ENCODE measurements around the gene C3. TPM values are rescaled to one million over a fixed set of nuclear protein-coding genes. Genes with fewer than 3 reads are reported as not detected.
"Not testable (repeated sequence)": the region's sequence is repeated elsewhere in the genome, so short reads cannot be mapped to it uniquely, and the experiment has no call there.

Gene C3
- total RNA-seq, 1 experiment from 2014 or later, result 5.0 TPM

DNA sequence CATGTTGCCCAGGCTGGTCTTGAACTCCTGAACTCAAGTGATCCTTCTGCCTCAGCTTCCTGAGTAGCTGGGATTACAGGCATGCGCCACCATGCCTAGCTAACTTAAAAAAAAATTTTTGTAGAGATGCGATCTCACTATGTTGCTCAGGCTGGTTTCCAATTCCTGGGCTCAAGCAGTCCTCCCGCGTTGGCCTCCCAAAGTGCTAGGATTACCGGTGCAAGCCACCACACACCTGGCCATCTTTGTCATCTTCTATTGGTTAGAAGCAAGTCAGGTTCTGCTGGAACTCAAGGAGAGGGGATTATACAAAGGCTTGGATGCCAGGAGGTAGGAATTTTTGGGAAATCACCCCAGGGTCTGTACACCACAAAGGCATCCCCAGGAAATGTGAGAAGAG, 75.7 kb downstream of the C3 start:
- H3K9me3 ChIP-seq (ENCODE audit: control insufficient read depth, insufficient read depth, low read depth, low read length), result no peaks in the 10 kb centered on the region
- POLR2A ChIA-PET, result no interaction called here
- CTCF ChIA-PET, result no interaction called here
- H3K27ac ChIP-seq (ENCODE audit: low read length), result no peak overlapping the region
- intact Hi-C loops (cut with micrococcal nuclease; ENCODE audit: unreplicated experiment), result no loop called here
- no TSS peak for BruUV-seq (replicated peaks)
- H3K4me3 ChIP-seq (ENCODE audit: low read depth in 2 of 2, low read length in 2 of 2), result no peak overlapping the region
- in situ Hi-C loops (cut with HindIII; ENCODE audit: low pct_unique_long_range_greater_than_20kb, low sequenced_read_pairs), result no loop called here
- TF ChIP-seq REST (IDR thresholded peaks at IDR 0.05; ENCODE audit: insufficient read depth in 1 of 2, low read depth in 2 of 2, low read length in 1 of 2) (no peak), POLR2AphosphoS5 (IDR thresholded peaks at IDR 0.05; ENCODE audit: low read depth, low read length) (no peak), TCF7L2 (IDR thresholded peaks at IDR 0.05; ENCODE audit: low read depth, low read length) (no peak), SIN3A (IDR thresholded peaks at IDR 0.05; ENCODE audit: borderline replicate concordance, insufficient read depth, low read depth, low read length) (no peak)
- TF ChIP-seq, protein P1, sequence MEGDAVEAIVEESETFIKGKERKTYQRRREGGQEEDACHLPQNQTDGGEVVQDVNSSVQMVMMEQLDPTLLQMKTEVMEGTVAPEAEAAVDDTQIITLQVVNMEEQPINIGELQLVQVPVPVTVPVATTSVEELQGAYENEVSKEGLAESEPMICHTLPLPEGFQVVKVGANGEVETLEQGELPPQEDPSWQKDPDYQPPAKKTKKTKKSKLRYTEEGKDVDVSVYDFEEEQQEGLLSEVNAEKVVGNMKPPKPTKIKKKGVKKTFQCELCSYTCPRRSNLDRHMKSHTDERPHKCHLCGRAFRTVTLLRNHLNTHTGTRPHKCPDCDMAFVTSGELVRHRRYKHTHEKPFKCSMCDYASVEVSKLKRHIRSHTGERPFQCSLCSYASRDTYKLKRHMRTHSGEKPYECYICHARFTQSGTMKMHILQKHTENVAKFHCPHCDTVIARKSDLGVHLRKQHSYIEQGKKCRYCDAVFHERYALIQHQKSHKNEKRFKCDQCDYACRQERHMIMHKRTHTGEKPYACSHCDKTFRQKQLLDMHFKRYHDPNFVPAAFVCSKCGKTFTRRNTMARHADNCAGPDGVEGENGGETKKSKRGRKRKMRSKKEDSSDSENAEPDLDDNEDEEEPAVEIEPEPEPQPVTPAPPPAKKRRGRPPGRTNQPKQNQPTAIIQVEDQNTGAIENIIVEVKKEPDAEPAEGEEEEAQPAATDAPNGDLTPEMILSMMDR (IDR thresholded peaks at IDR 0.05), result no peak
- ATAC-seq (no peak), DNase-seq (ENCODE audit: low read depth, low spot score) (no peak)
- H3K36me3 ChIP-seq (ENCODE audit: control insufficient read depth, insufficient read depth, low read length), result no peaks in the 10 kb centered on the region
- no peaks in the 10 kb centered on the region for H3K4me1 ChIP-seq (ENCODE audit: control insufficient read depth, insufficient read depth, low read length)
- peaks cover 3% of the 10 kb centered on the region; the same call in 1 of the 2 replicates for H3K27me3 ChIP-seq (ENCODE audit: control insufficient read depth, insufficient read depth, low read length)

DNA sequence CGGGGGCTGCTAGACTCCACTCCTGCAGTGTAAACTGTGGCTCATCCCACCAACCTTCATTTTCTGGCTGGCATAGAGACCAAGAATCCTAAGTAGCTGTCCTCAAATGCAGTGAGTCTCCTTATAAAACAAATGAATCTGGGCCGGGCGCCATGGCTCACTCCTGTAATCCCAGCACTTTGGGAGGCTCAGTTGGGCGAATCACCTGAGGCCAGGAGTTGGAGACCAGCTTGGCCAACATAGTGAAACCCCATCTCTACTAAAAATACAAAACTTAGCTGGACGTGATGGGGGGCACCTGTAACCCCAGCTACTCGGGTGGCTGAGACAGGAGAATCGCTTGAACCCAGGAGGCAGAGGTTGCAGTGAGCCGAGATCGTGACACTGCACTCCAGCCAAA, 80.1 kb downstream of the C3 start:
- DNase-seq (ENCODE audit: low read depth, low spot score); in situ Hi-C loops (cut with HindIII; ENCODE audit: low pct_unique_long_range_greater_than_20kb, low sequenced_read_pairs); ATAC-seq; POLR2A ChIA-PET; H3K36me3 ChIP-seq (ENCODE audit: control insufficient read depth, insufficient read depth, low read length); H3K9me3 ChIP-seq (ENCODE audit: control insufficient read depth, insufficient read depth, low read depth, low read length); H3K4me3 ChIP-seq (ENCODE audit: low read depth in 2 of 2, low read length in 2 of 2); H3K27ac ChIP-seq (ENCODE audit: low read length); H3K4me1 ChIP-seq (ENCODE audit: control insufficient read depth, insufficient read depth, low read length); BruUV-seq (replicated peaks); CTCF ChIA-PET; H3K27me3 ChIP-seq (ENCODE audit: control insufficient read depth, insufficient read depth, low read length); intact Hi-C loops (cut with micrococcal nuclease; ENCODE audit: unreplicated experiment): not testable (repeated sequence)

DNA sequence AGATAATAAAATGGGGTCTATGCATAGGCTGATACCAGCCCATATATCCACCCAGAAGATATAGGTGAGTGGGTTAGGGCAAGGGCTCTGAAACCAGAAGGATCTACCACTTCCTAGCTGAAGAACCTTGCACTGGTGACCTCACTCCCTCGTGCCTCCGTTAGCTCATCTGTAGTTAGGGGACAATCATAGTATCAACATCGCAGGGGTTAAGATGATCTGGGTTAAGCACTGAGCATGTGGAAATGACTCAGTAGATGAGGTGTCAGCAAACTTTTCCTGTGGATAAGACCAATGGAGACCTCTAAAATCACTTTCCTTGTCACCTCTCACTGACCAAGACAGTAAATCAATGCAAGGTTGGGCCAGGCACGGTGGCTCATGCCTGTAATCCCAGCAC, 81.0 kb downstream of the C3 start:
- in situ Hi-C loops (cut with HindIII; ENCODE audit: low pct_unique_long_range_greater_than_20kb, low sequenced_read_pairs), result no loop called here
- Histone ChIP-seq H3K36me3 (ENCODE audit: control insufficient read depth, insufficient read depth, low read length) (no peaks in the 10 kb centered on the region), H3K4me1 (ENCODE audit: control insufficient read depth, insufficient read depth, low read length) (no peaks in the 10 kb centered on the region), H3K27ac (ENCODE audit: low read length) (no peak overlapping the region), H3K9me3 (ENCODE audit: control insufficient read depth, insufficient read depth, low read depth, low read length) (no peaks in the 10 kb centered on the region), H3K4me3 (ENCODE audit: low read depth in 2 of 2, low read length in 2 of 2) (no peak overlapping the region), H3K27me3 (ENCODE audit: control insufficient read depth, insufficient read depth, low read length) (no peaks in the 10 kb centered on the region)
- intact Hi-C loops (cut with micrococcal nuclease; ENCODE audit: unreplicated experiment), result no loop called here
- no peak; the same call in 1 of the 2 replicates for ATAC-seq
- no TSS peak for BruUV-seq (replicated peaks)
- no peak for TF ChIP-seq SIN3A (IDR thresholded peaks at IDR 0.05; ENCODE audit: borderline replicate concordance, insufficient read depth, low read depth, low read length)
- TF ChIP-seq, protein P1 (IDR thresholded peaks at IDR 0.05), result no peak
- no peak for TF ChIP-seq POLR2AphosphoS5 (IDR thresholded peaks at IDR 0.05; ENCODE audit: low read depth, low read length)
- no peak for TF ChIP-seq REST (IDR thresholded peaks at IDR 0.05; ENCODE audit: insufficient read depth in 1 of 2, low read depth in 2 of 2, low read length in 1 of 2)
- no peak for TF ChIP-seq TCF7L2 (IDR thresholded peaks at IDR 0.05; ENCODE audit: low read depth, low read length)
- ChIA-PET POLR2A (no interaction called here), CTCF (no interaction called here)
- DNase-seq (ENCODE audit: low read depth, low spot score), result peak; percentile 88

- ATAC-seq; H3K27me3 ChIP-seq (ENCODE audit: control insufficient read depth, insufficient read depth, low read length); POLR2A ChIA-PET; DNase-seq (ENCODE audit: low read depth, low spot score); H3K9me3 ChIP-seq (ENCODE audit: control insufficient read depth, insufficient read depth, low read depth, low read length); H3K4me3 ChIP-seq (ENCODE audit: low read depth in 2 of 2, low read length in 2 of 2); H3K27ac ChIP-seq (ENCODE audit: low read length); H3K4me1 ChIP-seq (ENCODE audit: control insufficient read depth, insufficient read depth, low read length); BruUV-seq (replicated peaks); in situ Hi-C loops (cut with HindIII; ENCODE audit: low pct_unique_long_range_greater_than_20kb, low sequenced_read_pairs); H3K36me3 ChIP-seq (ENCODE audit: control insufficient read depth, insufficient read depth, low read length): not testable (repeated sequence)
- intact Hi-C loops (cut with micrococcal nuclease; ENCODE audit: unreplicated experiment), result loop anchor here (2.0 kb wide), 1 partner anchor 117 kb away; no protein-coding TSS in a partner anchor
- CTCF ChIA-PET, result interaction anchor here (1.4 kb wide), 1 partner anchor 117 kb away, joined by 6 read pairs; no protein-coding TSS in a partner anchor
These were observed 87.0 kb downstream of the C3 start for GRCh38 chr19:6633456-6633813.

Data from Panc1 (cell line).